K562 (cell line): ENCODE measurements around the gene LACTBL1. TPM values are rescaled to one million over a fixed set of nuclear protein-coding genes. Genes with fewer than 3 reads are reported as not detected.

ENCODE experiments used
- CUX1 ChIP-seq: fragments of 200-800 bp; sonication (Bioruptor generic); IDR thresholded peaks from 2 replicates; pipeline ENCODE4 v1.6.1; 2016; ENCODE audit warnings: missing genetic modification characterization, missing compliant biosample characterization
- HNRNPL ChIP-seq: fragments of 200-400 bp; formaldehyde crosslinking; IDR thresholded peaks from 2 replicates; pipeline ENCODE4 v1.6.1; 2017; ENCODE audit warnings: low read depth, mild to moderate bottlenecking, low read length
- MEF2D ChIP-seq: conservative IDR thresholded peaks from 2 replicates; pipeline ENCODE4 v1.6.1; 2016; ENCODE audit warnings: low read depth, missing genetic modification characterization, missing compliant biosample characterization
- MTF1 ChIP-seq: fragments of 250-450 bp; sonication (Bioruptor Pico); IDR thresholded peaks from 2 replicates; pipeline ENCODE4 v1.9.0; 2021; ENCODE audit warnings: moderate library complexity, mild to moderate bottlenecking, inconsistent platforms, borderline replicate concordance
- PATZ1 ChIP-seq: fragments of 250-450 bp; sonication (Bioruptor Pico); IDR thresholded peaks from 2 replicates; pipeline ENCODE4 v1.5.0; 2020; ENCODE audit warnings: mild to moderate bottlenecking, borderline replicate concordance
- RNF219 ChIP-seq: fragments of 250-450 bp; sonication (Bioruptor Pico); IDR thresholded peaks from 2 replicates; pipeline ENCODE4 v1.5.0; 2022; ENCODE audit warnings: mild to moderate bottlenecking
- ZNF592 ChIP-seq: fragments of 450-650 bp; IDR thresholded peaks from 2 replicates; pipeline ENCODE4 v1.6.1; 2017; ENCODE audit warnings: antibody characterized with exemption, mild to moderate bottlenecking
- polyA plus RNA-seq, 8 experiments: library from polyadenylated mRNA; depleted of rRNA in 4 of 8; stranded (reverse) in 5 of 8; unstranded in 3 of 8; fragments of >200 nt; fragmentation: Nextera tagmentation in 2 of 8; fragmentation: Illumina TruSeq in 1 of 8; extraction: Ambion mirVana in 2 of 8; extraction: Trizol in 1 of 8; gene quantifications; 2 replicates each; pipeline versions ENCODE4 v1.2.1 to v1.2.3, GENCODE V29; 2011 to 2014; ENCODE audit warnings: inconsistent platforms in 1 of 8, missing spikeins in 1 of 8
- total RNA-seq, 7 experiments: library from RNA; depleted of rRNA in 6 of 7; stranded (reverse); fragments of >200 nt in 6 of 7; fragmentation: Illumina TruSeq in 2 of 7; extraction: Trizol in 2 of 7; gene quantifications; 2 replicates each; pipeline versions ENCODE4 v1.2.1 to v1.2.3, GENCODE V29; 2011 to 2021; ENCODE audit warnings: low replicate concordance in 1 of 7

LACTBL1 gene
- total and polyA plus RNA-seq, 9 of the 15 experiments (the other 6 are each of a cell fraction or from before 2014, with no cell fraction given), result not detected

GRCh38 chr1:22958556-22958955 is 14.1 kb downstream of the LACTBL1 start (continued):
- no peak for TF ChIP-seq ZNF592
- TF ChIP-seq RNF219 (CRISPR knock-in tag), result no peak
- TF ChIP-seq HNRNPL, result no peak
- TF ChIP-seq CUX1 (CRISPR knock-in tag), result no peak
- TF ChIP-seq MTF1 (CRISPR knock-in tag), result no peak
- no peak for TF ChIP-seq MEF2D (tag)
- no peak for TF ChIP-seq PATZ1 (CRISPR knock-in tag)
